Measurements from ENCODE around the gene EIF5A.
A peak's percentile ranks its signal among the peaks of the same experiment; 100 is the strongest.

EIF5A gene

DNA sequence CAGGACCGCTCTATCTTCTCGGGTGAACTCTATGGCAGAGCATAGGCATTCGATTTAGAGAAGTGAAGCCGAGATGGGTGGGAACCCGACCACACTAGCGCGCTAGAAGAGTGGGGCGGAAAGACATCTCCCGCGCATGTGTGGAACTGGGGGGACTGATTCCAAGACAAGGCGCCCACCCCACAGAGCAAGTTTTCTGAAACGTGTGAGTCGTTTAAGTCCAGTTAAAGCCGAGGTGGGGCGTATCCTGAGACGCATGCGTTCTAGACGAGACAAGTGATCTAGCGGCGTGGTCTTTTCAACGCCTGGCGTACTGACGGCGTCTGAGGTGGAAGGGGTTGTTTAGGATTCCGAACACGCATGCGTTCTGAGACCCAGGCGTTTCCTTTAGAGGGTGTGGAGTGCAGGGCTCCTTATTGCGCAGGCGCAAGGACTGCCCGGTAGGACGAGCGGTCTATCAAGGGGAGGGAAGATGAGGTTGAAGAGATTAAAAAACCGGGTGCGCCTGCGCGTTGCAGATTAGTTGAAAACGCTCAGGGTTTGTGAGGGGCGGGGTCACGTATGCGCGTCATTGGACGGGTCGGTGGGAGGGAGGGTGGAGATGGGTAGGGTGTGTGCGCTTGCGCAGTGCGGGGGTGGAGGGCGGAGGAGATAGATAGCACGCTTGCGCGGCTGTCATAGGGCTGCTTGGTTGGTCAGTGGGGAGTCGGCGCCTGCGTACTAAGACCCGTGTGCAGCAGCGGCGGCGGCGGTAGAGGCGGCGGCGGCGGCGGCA lies at the start of gene EIF5A:
Gene EIF5A, plus strand, starts transcription at position 718 of the 775 bp plus-strand sequence. CDS start 2,008 bp downstream, outside the sequence.
- DNase-seq: peak; percentile 100

DNA sequence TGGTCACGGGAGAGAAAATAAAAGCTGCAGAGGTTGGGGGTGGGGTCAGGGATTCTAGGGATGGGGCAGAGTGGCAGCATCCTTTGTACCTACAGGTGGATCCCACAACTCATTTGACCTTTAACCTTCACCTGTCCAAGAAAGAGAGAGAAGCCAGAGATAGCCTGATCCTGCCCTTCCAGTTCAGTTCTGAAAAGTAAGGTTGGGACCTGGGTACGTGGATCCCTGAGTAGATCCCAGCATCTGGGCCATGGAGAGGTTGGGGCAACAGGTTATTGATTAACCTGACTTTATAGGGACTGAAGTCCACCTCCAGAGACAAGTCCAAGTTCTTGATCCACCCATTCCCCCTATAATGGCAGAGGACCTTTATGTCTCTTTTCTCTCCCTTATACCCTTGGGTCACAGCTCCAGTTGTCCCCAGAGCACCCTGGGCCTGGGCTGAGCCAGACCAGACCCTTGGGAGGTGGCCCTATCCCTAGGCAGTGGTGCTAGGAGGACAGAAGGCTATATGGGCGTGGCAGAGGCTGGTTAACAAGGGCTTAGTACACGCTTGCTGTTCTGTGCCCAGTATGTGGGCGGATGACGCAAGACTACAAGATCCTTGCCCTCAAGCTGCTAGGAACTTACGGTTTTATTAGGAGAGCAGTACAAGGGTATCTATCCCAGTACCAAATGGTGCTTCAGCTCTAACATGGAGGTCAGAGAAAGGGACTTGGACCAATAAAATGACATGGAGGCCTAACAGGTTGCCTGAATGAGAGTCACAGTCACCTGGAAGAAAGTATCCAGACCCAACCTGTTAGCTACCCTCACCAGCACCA lies 48.5 kb upstream of the EIF5A start:
- no peak for DNase-seq

DNA sequence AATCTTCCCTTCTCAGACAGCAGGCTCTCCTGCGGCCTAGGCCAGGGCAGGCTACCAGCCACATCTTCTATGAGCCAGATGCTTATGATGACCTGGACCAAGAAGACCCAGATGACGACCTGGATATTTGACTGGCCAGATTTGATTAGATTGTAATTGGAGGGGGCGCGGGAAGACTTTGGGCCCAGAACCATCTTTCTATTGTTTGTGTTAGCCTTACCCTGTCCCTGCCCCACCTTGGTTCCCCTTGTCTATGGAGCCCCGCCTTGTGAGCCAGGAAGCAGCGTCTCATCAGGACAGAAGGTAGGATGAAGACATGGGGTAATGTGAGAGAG lies 47.9 kb upstream of the EIF5A start:
- DNase-seq: no peak

DNA sequence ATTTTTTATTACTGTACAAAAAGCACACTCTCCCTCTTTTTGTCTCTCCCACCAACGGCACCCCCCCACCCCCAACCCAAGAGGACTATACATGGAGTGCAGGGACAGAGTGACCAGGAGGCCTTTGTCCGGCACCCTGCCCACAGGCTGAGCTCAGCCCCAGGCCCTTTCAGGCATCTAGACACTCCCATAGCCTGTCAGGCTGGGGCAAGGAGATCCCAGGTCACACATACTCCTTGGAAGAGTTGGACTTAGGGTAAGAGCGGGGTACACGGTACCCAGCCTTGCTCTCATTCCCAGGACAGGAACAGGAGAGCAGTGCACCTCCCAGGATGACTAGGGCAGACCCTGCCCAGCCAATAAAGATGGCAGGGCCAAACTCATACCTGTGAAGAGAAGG lies 47.3 kb upstream of the EIF5A start:
- no peak for DNase-seq

DNA sequence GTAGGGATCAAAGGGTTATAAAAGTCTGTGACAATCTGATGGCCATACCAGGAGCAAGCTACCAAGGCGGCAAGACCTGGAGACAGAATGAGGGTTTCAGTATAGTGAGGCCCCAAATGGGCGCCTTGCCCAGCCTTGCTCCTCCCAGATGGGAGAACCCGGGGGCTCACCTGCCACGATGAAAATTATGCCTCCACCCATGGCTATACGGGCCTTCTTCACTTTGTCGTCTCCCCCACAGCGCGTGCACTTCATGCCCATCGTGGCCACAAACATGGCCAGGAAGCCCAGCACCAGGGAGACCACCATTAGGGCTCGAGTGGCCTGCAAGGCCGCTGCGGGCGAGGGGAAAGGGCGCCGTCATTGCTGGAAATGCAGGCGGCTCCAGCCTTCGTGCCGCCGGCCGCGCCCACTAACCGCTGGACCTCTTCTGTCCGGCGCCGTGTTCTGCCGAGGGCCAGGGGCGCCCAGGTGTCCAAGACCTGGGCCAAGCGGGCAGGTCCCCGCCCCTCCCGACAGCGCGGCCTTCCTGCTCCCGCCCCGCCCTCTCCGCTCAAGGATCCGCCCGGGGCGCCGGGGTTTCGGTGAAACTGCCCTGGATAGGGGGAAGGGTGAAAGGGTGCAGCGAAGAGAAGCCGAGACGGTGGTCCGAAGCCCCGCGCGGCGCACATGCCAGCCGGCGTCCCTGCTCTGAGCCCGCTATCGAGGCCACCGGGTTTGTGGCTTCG lies 46.6 kb upstream of the EIF5A start:
- no peak for DNase-seq

DNA sequence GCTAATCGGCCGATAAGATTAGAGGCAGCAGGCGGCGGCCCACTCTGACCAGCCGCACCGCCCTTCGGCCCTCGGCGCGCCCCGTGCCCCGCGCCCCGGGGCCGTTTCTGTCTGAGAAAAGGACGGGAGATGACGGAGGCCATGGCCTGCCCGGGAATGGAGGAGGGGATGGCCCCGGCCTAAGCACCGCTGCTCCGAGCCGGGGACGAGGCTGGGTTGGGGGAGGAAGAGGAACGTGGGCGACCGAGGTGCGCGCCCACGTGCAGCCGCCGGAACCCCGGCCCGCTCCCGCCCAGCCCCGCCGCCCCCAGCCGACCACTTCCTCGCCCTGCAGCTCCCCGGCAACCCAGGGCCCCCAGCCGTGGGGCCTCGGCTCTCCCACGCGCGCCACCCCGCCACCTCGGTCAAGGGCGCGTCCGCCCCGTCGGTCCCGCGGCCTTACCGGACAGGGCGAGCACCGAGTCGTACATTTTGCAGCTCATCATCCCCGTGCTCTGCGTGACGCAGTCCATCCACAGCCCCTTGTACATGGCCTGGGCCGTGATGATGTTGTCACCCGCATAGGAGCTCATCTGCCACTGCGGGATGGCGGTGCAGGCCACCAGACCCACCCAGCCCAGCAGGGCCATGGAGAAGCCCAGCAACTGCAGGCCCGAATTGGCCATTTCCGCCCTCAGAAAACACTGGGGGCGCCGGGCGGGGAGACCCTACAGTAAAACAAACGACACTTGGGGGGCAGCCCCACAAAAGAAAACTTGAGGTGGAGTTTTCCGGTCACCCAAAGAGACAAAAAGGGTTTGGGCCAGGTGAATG lies 45.8 kb upstream of the EIF5A start:
- no peak for DNase-seq

DNA sequence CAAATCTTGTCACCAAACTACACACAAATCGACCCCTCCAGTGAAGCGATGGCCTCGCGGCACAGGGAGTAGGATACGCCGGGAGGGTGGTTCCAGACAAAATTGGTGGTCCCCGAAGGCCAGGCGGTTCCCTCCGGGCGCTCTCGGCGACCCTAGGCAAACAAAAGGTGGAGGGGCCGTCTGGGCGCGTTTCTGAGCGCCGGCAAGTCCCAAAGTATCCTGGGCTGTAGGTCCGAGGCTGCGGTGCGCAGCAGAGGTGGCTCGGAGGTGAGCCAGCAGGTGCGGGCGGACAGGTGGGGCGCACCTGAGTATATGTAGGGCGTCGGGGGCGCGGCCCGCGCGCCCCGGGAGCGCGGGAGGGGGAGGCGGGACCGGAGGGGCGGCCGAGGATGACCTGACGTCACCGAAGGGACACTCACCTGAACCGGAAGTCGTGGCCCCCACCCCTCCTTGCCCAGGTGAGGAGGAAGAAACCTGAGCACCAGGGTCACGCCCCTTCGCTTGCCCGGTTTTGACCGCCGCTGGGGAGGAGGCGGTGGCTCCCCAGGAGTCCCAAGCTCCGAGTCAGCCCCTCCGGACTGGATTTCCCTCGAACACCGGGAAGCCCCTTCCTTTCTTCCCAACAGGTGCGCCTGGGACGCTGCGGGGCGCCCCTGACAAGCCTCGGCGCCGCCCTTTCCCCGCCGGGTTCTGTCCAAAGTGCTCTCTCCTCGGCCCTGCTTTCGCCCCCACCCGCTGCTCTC lies 45.1 kb upstream of the EIF5A start, which contains the start of gene CLDN7:
Gene CLDN7, minus strand, starts transcription at position 287 of the 743 bp plus-strand sequence. CDS start 435 bp downstream, outside the sequence.
- DNase-seq: no peak

DNA sequence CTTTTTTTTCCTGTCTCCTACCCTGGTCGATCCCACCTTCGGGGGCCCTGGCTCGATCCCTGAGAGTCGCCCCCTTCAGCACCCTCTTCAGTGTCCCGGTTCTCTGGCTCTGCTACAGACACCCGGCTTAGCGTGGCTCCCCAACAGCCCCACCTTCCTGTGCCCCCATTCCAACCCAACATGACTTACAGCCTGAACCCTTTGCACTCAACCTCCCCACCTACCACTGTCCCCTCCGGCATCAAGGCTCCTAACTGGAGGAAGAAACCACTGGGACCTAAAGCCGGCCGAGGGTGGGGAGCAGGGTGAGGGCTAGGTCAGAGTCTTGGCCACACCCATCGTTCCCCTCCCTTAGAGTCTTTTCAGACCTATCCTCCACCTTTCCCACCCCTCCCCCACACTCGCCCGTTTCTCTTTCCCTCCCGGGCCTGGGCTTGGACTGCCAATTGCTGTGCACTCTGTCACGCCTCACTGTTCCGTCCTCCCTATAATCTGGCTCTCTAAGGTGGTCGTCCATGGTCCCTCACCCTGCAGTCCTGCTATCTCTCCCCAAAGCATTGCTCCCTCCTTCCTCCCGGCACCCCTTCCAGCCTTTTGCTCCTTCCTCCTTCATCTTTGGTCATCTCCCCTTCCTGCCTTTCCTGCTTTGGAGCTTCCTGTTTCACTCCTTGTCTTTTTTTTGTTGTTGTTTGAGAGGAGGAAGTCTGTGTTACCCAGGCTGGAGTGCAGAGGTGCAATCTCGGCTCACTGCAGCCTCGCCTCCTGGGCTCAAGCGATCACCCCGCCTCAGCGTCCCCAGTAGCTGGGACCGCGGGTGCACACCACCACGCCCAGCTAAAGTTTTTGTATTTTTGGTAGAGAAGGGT lies 44.3 kb upstream of the EIF5A start:
- DNase-seq: no peak

DNA sequence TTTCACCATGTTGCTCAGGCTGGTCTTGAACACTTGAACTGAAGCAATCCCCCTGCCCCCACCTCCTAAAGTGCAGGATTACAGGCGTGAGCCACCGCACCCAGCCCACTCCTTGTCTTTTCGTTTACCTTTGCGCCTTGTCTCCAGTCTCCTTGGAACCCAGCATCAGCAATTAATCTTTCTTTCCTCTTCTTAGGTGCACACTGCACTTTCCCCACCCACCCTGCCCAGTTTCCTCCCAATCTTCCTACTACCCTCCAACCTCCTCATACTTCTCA lies 43.7 kb upstream of the EIF5A start:
- DNase-seq: no peak

DNA sequence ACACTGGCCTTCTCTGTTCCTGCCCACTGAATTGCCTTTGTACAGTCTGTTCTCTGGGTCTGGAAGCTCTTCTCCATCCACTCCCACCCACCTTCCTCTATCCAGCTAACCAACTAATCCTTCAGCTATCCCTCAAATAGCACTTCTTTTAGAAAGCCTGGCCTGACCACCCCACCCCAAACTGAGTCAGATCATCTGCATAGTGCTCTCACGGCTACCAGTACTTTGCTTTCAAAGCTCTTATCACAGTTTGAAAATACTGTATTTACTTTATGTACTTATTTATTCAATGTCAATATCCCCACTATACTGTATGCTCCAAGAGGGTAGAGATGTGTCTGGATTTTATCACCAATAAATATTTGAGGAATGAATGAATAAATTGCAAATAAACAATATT lies 40.6 kb upstream of the EIF5A start:
- no peak for DNase-seq

DNA sequence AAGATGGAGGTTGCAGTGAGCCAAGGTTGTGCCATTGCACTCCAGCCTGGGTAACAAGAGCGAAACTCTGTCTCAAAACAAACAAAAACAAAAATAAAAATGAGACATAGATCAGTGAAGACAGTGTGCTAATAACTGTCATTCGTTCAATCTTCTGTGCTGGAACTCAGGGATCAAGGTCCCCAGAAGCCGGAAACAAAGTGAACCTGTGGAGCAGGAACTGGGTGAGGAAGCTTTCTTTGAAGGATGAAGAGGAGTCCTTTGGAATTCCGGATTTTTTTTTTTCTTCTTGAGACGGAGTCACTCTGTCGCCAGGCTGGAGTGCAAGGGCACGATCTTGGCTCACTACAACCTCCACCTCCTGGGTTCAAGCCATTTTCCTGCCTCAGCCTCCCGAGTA lies 28.0 kb upstream of the EIF5A start:
- no peak for DNase-seq

DNA sequence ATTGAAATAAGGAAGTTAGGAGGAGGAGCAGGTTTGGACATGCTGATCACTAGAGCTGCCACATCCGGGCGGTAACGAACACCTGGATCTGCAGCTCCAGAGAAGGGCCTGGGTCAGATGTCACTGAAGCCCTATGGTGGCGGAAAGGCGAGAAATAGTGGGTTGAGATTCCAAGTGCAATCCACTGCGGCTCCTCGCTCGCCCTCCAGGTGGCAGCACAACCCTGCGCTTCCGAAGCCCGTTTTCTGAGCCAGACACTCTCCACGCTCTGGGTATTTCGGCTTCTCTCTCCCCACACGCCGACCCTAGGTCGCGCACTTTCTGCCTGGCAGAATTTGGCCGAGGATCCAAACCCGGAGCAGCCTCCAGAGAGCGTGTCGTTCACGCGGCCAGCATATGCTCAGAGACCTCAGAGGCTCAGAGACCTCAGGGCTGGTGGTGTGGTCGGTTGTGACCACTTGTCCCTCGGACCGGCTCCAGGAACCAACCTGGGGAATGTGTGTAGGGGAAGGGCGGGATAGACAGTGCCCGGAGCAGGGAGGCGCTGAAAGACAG lies 26.8 kb upstream of the EIF5A start:
- DNase-seq: peak; percentile 82

DNA sequence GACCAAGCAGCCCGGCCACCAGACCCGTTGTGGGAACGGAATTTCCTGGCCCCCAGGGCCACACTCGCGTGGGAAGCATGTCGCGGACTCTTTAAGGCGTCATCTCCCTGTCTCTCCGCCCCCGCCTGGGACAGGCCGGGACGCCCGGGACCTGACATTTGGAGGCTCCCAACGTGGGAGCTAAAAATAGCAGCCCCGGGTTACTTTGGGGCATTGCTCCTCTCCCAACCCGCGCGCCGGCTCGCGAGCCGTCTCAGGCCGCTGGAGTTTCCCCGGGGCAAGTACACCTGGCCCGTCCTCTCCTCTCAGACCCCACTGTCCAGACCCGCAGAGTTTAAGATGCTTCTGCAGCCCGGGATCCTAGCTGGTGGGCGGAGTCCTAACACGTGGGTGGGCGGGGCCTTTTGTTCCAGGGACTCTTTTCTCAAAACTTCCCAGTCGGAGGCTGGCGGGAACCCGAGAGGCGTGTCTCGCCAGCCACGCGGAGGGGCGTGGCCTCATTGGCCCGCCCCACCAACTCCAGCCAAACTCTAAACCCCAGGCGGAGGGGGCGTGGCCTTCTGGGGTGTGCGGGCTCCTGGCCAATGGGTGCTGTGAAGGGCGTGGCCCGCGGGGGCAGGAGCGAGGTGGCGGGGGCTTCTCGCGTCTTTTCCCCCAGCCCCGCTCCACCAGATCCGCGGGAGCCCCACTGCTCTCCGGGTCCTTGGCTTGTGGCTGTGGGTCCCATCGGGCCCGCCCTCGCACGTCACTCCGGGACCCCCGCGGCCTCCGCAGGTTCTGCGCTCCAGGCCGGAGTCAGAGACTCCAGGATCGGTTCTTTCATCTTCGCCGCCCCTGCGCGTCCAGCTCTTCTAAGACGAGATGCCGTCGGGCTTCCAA lies 26.1 kb upstream of the EIF5A start, which contains the start of gene SLC2A4:
Gene SLC2A4, plus strand, starts transcription at position 645 of the 879 bp plus-strand sequence. Its CDS starts 217 bp downstream, at position 862.
- DNase-seq: peak; percentile 90

DNA sequence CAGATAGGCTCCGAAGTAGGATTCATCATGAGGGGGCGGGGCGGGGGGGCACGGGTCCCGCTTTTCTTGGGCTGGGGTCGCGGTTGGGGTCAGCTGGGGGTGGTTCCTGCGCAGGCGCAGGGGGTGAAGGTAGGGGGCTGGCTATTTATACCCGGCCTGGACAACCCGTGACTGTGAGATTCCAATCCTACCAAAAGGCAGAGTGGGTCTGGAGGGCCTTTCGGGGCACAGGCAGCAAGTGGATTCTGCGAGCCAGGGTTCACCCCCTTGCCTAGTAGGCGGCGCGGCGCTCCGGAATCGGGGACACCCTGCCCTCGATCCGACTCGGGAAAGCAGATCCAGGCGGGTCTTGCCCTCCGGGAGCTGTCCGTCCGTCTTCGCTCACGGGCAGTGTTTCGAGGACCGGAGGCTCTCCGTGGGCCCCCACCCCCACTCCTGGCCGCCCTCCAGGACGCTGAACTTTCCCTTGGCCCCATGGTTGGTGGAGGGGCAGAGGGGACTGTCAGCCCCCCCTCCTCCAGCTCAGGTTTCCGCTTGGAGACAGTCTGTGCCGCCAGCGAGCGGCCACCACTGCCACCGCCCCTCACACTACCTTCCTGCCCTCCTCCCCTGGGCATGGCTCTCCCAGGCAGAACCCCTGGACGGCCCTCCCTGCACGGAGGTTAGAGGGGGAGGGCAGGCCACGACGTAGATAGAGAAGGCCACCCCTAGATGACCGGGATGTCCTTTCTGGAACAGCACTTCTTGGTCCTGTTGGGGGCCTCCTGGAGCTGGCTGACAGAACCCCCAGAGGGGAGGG lies 25.3 kb upstream of the EIF5A start:
- DNase-seq: no peak

DNA sequence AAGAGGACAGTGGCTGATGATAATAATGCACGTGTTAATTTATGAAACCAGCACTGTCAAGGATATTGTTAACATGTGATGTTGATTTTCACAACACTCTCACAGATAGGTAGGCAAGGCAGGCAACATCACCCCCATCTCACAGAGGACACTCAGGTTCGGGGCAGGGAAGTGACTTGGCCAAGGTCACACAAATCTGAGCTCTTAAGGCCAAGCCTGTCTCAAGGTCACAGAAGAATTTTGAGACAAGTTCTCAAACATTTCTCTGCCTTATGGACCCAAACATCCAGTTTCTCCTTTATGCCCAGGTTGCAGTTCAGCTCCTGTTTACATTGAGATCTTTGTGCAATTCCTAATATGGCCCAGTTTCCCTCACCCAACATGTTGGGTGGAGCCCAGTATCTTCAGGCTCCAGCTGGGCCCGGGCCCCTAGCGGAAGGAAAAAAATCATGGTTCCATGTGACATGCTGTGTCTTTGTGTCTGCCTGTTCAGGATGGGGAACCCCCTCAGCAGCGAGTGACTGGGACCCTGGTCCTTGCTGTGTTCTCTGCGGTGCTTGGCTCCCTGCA lies 24.6 kb upstream of the EIF5A start:
- DNase-seq: no peak

DNA sequence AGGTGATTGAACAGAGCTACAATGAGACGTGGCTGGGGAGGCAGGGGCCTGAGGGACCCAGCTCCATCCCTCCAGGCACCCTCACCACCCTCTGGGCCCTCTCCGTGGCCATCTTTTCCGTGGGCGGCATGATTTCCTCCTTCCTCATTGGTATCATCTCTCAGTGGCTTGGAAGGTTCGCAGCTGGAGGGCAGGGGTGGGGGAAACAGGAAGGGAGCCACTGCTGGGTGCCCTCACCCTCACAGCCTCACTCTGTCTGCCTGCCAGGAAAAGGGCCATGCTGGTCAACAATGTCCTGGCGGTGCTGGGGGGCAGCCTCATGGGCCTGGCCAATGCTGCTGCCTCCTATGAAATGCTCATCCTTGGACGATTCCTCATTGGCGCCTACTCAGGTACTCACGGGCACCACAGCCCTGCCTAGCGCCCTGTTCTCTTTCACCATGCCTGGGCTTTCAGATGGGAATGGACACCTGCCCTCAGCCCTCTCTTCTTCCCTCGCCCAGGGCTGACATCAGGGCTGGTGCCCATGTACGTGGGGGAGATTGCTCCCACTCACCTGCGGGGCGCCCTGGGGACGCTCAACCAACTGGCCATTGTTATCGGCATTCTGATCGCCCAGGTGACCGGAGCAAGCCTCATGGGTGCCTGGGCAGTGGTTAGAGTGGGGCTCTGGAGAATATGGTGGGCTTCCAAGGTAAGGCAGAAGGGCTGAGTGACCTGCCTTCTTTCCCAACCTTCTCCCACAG lies 23.8 kb upstream of the EIF5A start:
- no peak for DNase-seq

DNA sequence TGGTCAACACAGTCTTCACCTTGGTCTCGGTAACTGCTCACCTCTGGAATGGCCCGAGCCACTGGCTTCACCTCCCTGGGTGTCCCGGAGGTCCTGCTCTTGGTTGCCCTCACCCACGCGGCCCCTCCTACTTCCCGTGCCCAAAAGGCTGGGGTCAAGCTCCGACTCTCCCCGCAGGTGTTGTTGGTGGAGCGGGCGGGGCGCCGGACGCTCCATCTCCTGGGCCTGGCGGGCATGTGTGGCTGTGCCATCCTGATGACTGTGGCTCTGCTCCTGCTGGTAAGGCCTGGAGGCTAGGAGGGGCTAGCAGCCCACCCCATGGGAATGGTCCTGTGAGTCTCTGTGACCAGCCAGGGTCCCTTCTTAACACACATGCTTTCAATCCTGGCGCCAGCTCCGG lies 22.5 kb upstream of the EIF5A start:
- no peak for DNase-seq

DNA sequence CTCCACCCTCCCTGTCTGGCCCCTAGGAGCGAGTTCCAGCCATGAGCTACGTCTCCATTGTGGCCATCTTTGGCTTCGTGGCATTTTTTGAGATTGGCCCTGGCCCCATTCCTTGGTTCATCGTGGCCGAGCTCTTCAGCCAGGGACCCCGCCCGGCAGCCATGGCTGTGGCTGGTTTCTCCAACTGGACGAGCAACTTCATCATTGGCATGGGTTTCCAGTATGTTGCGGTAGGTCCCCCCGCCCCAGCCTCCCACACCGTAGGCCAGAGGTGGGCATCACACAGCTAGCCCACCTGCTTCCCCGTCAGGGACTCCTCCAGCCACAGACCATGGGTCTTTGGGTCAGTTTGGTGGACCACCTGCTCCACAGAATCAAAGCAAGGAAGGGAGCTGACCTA lies 21.7 kb upstream of the EIF5A start:
- no peak for DNase-seq

Data from activated CD4-positive, alpha-beta T cell treated with anti-CD3 and anti-CD28 coated beads, Interleukin-2, amount 50 U/mL, for 16 hours (primary cell).